Measurements from ENCODE around the gene ACYP2.
"Not testable (repeated sequence)": the region's sequence is repeated elsewhere in the genome, so short reads cannot be mapped to it uniquely, and the experiment has no call there.

ACYP2 gene

DNA sequence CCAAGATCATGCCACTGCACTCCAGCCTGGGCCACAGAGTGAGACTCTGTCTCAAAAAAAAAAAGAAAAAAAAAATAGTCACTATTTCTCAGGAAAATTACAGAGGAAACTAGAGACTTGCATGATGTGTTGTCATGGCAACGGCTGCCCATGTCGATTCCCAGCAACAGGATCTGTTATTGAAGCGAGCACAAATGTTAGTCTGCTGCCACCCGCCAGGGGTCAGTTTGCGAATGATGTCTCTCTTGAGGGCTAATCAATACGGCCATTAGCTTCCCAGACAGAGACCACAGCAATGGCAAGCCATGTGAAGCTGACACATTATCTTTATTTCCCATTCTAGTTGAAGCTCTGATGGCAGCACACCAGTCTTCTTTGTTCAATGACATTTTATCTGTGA is 32.4 kb upstream of the ACYP2 start:
- Histone ChIP-seq H3K27ac (ENCODE audit: low read depth, low read length) (no peak overlapping the region), H2AFZ (ENCODE audit: low read length, unreplicated experiment) (no peak overlapping the region)

DNA sequence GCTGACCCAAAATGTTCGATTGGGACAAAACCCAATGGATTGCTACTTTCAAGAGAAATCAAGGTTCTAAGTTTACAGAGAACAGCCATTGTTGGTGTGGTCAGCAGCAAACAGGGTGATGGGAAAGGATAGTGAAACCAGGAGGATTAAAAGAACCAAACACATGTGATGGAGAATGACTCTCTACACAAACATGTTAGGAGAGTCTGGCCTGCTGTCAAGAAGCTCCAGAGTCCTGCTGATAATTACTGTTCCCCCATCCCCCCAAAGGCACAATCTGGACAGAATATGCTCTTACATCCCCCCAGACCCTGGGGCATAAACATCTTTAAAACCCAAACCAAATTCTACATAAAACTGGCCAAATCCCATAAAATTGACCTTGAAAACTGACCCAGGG is 32.0 kb upstream of the ACYP2 start:
- Histone ChIP-seq H3K4me1 (ENCODE audit: control insufficient read depth, insufficient read depth, low read length, unreplicated experiment) (no peaks in the 10 kb centered on the region), H3K27ac (ENCODE audit: low read depth, low read length) (no peak overlapping the region), H3K4me3 (ENCODE audit: low read depth, low read length) (no peak overlapping the region), H2AFZ (ENCODE audit: low read length, unreplicated experiment) (no peak overlapping the region), H3K36me3 (ENCODE audit: insufficient read depth, low read length) (no peaks in the 10 kb centered on the region), H3K79me2 (ENCODE audit: control insufficient read depth, insufficient read depth, low read length, unreplicated experiment) (no peaks in the 10 kb centered on the region), H3K27me3 (ENCODE audit: insufficient read depth, low read length) (no peaks in the 10 kb centered on the region)

More for the DNA sequence above, 32.4 kb upstream of the ACYP2 start:
- Histone ChIP-seq H3K4me3 (ENCODE audit: low read depth, low read length) (no peak overlapping the region), H3K27me3 (ENCODE audit: insufficient read depth, low read length) (no peaks in the 10 kb centered on the region), H3K36me3 (ENCODE audit: insufficient read depth, low read length) (no peaks in the 10 kb centered on the region), H3K79me2 (ENCODE audit: control insufficient read depth, insufficient read depth, low read length, unreplicated experiment) (no peaks in the 10 kb centered on the region), H3K4me1 (ENCODE audit: control insufficient read depth, insufficient read depth, low read length, unreplicated experiment) (no peaks in the 10 kb centered on the region)

DNA sequence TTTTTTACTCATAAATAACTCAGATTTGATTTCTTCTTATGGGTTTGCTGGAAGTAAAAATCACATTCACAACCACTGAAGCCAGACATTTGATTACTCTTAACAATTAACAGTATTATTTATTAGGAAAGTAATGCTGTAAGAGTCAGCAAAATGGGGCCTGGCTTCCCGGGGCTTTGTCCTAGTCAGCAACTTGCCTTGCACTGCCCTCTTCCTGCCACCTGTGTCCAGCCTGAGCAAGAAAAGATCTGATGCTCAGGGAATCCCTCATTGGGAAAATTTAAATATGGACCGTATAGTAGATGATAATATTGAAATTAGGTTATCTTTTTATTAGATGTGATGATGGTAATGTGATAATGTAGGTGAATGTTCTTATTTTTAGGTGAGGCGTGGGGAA is 30.8 kb upstream of the ACYP2 start:
- Histone ChIP-seq H2AFZ (ENCODE audit: low read length, unreplicated experiment) (no peak overlapping the region), H3K36me3 (ENCODE audit: insufficient read depth, low read length) (no peaks in the 10 kb centered on the region), H3K4me1 (ENCODE audit: control insufficient read depth, insufficient read depth, low read length, unreplicated experiment) (no peaks in the 10 kb centered on the region), H3K79me2 (ENCODE audit: control insufficient read depth, insufficient read depth, low read length, unreplicated experiment) (no peaks in the 10 kb centered on the region), H3K27ac (ENCODE audit: low read depth, low read length) (no peak overlapping the region), H3K4me3 (ENCODE audit: low read depth, low read length) (no peak overlapping the region), H3K27me3 (ENCODE audit: insufficient read depth, low read length) (no peaks in the 10 kb centered on the region)

DNA sequence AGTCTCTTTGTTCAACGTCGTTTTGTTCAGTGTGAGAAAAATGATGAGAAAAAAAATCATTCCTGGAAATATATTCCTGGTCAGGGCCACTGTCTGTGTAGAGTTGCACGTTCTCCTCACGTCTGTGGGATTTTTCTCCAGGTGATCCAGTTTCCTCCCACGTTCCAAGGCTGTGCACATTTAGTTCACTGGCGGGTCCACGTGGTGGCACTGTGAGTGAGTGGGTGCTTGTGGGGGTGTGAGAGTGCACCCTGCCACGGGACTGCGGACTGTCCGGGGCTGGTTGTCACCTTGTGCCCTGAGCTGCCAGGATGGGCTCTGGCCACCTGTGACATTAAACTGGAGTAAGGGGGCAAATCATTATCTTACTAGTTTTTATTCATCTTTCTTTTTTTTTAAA is 30.3 kb upstream of the ACYP2 start:
- H3K27me3 ChIP-seq (ENCODE audit: insufficient read depth, low read length), result no peaks in the 10 kb centered on the region
- H3K27ac ChIP-seq (ENCODE audit: low read depth, low read length), result no peak overlapping the region
- no peaks in the 10 kb centered on the region for H3K79me2 ChIP-seq (ENCODE audit: control insufficient read depth, insufficient read depth, low read length, unreplicated experiment)
- H3K36me3 ChIP-seq (ENCODE audit: insufficient read depth, low read length), result no peaks in the 10 kb centered on the region
- no peak overlapping the region for H3K4me3 ChIP-seq (ENCODE audit: low read depth, low read length)
- H2AFZ ChIP-seq (ENCODE audit: low read length, unreplicated experiment), result no peak overlapping the region
- no peaks in the 10 kb centered on the region for H3K4me1 ChIP-seq (ENCODE audit: control insufficient read depth, insufficient read depth, low read length, unreplicated experiment)

DNA sequence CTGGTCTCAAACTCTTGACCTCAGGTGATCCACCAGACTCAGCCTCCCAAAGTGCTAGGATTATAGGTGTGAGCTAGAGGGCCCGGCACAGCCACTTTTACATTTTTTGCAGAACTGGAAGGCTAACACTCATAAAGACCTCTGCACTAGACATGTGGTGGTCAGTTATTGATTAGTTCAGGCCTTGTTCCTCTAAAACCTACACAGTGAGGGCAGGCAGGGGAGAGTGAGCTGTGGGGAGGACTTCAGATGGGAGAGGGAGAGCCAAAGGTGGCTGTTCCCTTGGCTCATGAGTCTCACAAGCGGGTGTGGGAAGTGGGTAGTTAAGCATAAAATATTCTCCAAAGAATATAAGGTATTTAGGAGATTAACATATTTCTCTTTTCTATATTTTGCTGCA is 29.3 kb upstream of the ACYP2 start:
- no peak overlapping the region for H2AFZ ChIP-seq (ENCODE audit: low read length, unreplicated experiment)

DNA sequence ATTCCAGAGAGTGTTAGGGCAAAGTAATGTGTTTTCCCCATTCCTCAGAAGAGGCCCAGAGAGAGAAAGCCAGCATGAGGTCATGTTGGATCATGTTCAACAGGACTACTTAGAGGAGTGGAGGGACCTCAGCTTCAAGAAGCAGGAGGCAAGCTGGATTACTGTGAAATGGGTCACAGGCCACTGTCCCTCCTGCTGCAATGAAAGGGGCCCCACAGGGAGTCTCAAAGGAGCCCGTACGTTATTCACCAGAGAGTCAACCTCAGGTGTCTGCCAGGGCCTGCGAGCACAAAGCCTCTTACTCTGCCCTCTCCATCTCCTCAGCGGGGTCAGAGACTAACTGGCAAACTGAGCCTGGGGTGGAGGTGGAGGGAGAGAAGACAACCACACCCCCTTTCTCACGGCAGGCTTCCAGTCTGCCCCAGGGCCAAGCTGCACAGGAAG is 27.2 kb upstream of the ACYP2 start:
- Histone ChIP-seq H3K27ac (ENCODE audit: low read depth, low read length) (no peak overlapping the region), H3K79me2 (ENCODE audit: control insufficient read depth, insufficient read depth, low read length, unreplicated experiment) (no peaks in the 10 kb centered on the region), H3K36me3 (ENCODE audit: insufficient read depth, low read length) (no peaks in the 10 kb centered on the region), H3K4me1 (ENCODE audit: control insufficient read depth, insufficient read depth, low read length, unreplicated experiment) (no peaks in the 10 kb centered on the region), H3K27me3 (ENCODE audit: insufficient read depth, low read length) (no peaks in the 10 kb centered on the region), H3K4me3 (ENCODE audit: low read depth, low read length) (no peak overlapping the region), H2AFZ (ENCODE audit: low read length, unreplicated experiment) (no peak overlapping the region)

More for the DNA sequence above, 29.3 kb upstream of the ACYP2 start:
- Histone ChIP-seq H3K27me3 (ENCODE audit: insufficient read depth, low read length) (no peaks in the 10 kb centered on the region), H3K79me2 (ENCODE audit: control insufficient read depth, insufficient read depth, low read length, unreplicated experiment) (no peaks in the 10 kb centered on the region), H3K4me1 (ENCODE audit: control insufficient read depth, insufficient read depth, low read length, unreplicated experiment) (no peaks in the 10 kb centered on the region), H3K27ac (ENCODE audit: low read depth, low read length) (no peak overlapping the region), H3K36me3 (ENCODE audit: insufficient read depth, low read length) (no peaks in the 10 kb centered on the region), H3K4me3 (ENCODE audit: low read depth, low read length) (no peak overlapping the region)

DNA sequence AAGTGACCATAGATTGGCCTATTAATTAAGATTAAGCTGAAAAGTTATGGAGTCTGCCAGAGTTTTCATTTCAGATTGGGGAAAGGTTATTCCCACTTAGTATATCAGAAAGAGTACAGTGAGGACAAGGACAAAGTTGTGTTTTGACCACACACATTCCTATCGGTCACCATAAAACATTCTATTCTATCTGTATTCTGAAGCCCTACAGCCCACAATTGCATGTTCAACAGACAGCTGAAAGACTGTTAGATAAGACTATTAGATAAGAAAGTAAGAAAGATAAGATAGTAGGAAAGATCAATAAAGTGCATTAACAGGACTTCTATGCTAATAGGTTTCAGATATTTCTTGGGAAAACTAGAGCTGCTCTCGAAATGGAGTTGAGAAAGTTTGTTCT is 26.7 kb upstream of the ACYP2 start:
- H3K27ac ChIP-seq (ENCODE audit: low read depth, low read length), result no peak overlapping the region
- H2AFZ ChIP-seq (ENCODE audit: low read length, unreplicated experiment), result no peak overlapping the region
- no peaks in the 10 kb centered on the region for H3K27me3 ChIP-seq (ENCODE audit: insufficient read depth, low read length)
- no peaks in the 10 kb centered on the region for H3K4me1 ChIP-seq (ENCODE audit: control insufficient read depth, insufficient read depth, low read length, unreplicated experiment)
- no peaks in the 10 kb centered on the region for H3K36me3 ChIP-seq (ENCODE audit: insufficient read depth, low read length)
- no peaks in the 10 kb centered on the region for H3K79me2 ChIP-seq (ENCODE audit: control insufficient read depth, insufficient read depth, low read length, unreplicated experiment)
- no peak overlapping the region for H3K4me3 ChIP-seq (ENCODE audit: low read depth, low read length)

DNA sequence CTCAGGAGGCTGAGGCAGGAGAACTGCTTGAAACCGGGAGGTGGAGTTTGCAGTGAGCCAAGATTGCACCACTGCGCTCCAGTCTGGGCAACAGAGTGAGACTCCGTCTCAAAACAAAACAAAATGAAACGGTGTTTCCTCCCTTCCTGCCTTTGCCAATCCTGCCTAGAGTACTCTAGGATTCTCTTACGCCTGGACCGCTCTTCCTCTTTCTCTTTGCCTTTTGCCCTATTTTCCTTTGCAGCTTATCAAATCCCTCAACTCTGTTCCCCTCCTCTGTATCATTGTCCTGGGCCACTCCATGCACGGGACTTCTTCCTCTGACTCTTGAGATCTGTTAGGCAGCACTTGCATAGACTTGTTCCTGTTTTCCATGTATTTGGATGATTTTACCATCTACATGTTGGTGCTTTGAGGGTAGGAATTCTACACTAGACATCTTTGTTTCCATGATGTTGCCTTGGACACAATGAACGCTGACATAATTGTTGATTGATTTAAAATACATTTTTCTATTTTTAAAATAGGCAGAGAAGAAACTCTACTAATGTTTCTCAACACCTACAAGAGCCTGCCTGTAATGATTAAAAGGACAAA is 24.8 kb upstream of the ACYP2 start:
- H3K27me3 ChIP-seq (ENCODE audit: insufficient read depth, low read length), result no peaks in the 10 kb centered on the region
- no peak overlapping the region for H3K27ac ChIP-seq (ENCODE audit: low read depth, low read length)
- H3K36me3 ChIP-seq (ENCODE audit: insufficient read depth, low read length), result no peaks in the 10 kb centered on the region
- H3K4me1 ChIP-seq (ENCODE audit: control insufficient read depth, insufficient read depth, low read length, unreplicated experiment), result no peaks in the 10 kb centered on the region
- no peak overlapping the region for H2AFZ ChIP-seq (ENCODE audit: low read length, unreplicated experiment)
- no peaks in the 10 kb centered on the region for H3K79me2 ChIP-seq (ENCODE audit: control insufficient read depth, insufficient read depth, low read length, unreplicated experiment)
- no peak overlapping the region for H3K4me3 ChIP-seq (ENCODE audit: low read depth, low read length)

DNA sequence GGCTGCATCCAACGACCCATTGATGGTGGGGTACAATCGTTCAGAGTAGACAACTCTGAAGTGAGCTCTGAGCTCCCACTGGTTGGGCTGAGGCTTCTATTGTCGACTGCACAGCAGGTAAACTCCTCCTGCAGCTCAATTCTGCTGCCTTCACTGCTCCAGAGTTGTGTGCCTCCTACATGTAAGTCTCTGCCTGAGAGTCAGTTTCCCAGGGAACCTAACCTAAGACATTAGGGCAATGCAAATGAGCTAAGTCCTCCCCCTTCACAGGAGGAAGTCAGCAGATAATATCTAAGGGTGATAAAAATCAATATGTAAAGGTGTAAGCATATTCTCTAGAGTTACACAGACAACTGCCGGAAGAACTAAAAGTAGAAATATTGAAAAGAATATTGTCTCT is 22.5 kb upstream of the ACYP2 start:
- no peak overlapping the region for H3K27ac ChIP-seq (ENCODE audit: low read depth, low read length)
- no peaks in the 10 kb centered on the region for H3K4me1 ChIP-seq (ENCODE audit: control insufficient read depth, insufficient read depth, low read length, unreplicated experiment)
- no peaks in the 10 kb centered on the region for H3K27me3 ChIP-seq (ENCODE audit: insufficient read depth, low read length)
- no peaks in the 10 kb centered on the region for H3K79me2 ChIP-seq (ENCODE audit: control insufficient read depth, insufficient read depth, low read length, unreplicated experiment)
- H3K36me3 ChIP-seq (ENCODE audit: insufficient read depth, low read length), result no peaks in the 10 kb centered on the region
- H3K4me3 ChIP-seq (ENCODE audit: low read depth, low read length), result no peak overlapping the region
- H2AFZ ChIP-seq (ENCODE audit: low read length, unreplicated experiment), result no peak overlapping the region

DNA sequence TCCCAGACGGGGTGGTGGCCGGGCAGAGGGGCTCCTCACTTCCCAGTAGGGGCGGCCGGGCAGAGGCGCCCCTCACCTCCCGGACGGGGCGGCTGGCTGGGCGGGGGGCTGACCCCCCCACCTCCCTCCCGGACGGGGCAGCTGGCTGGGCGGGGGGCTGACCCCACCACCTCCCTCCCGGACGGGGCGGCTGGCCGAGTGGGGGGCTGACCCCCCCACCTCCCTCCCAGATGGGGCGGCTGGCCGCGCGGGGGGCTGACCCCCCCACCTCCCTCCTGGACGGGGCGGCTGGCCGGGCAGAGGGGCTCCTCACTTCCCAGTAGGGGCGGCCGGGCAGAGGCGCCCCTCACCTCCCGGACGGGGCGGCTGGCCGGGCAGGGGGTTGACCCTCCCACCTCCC is 20.0 kb upstream of the ACYP2 start:
- not testable (repeated sequence) for H3K4me1 ChIP-seq (ENCODE audit: control insufficient read depth, insufficient read depth, low read length, unreplicated experiment); H3K79me2 ChIP-seq (ENCODE audit: control insufficient read depth, insufficient read depth, low read length, unreplicated experiment); H3K36me3 ChIP-seq (ENCODE audit: insufficient read depth, low read length); H3K27me3 ChIP-seq (ENCODE audit: insufficient read depth, low read length); H2AFZ ChIP-seq (ENCODE audit: low read length, unreplicated experiment); H3K27ac ChIP-seq (ENCODE audit: low read depth, low read length); H3K4me3 ChIP-seq (ENCODE audit: low read depth, low read length)

DNA sequence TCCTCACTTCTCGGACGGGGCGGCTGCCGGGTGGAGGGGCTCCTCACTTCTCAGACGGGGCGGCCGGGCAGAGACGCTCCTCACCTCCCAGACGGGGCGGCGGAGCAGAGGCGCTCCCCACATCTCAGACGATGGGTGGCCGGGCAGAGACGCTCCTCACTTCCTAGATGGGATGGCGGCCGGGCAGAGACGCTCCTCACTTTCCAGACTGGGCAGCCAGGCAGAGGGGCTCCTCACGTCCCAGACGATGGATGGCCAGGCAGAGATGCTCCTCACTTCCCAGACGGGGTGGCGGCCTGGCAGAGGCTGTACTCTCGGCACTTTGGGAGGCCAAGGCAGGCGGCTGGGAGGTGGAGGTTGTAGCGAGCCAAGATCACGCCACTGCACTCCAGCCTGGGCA is 19.3 kb upstream of the ACYP2 start:
- H3K4me3 ChIP-seq (ENCODE audit: low read depth, low read length); H3K4me1 ChIP-seq (ENCODE audit: control insufficient read depth, insufficient read depth, low read length, unreplicated experiment); H3K36me3 ChIP-seq (ENCODE audit: insufficient read depth, low read length); H3K79me2 ChIP-seq (ENCODE audit: control insufficient read depth, insufficient read depth, low read length, unreplicated experiment); H3K27me3 ChIP-seq (ENCODE audit: insufficient read depth, low read length); H3K27ac ChIP-seq (ENCODE audit: low read depth, low read length); H2AFZ ChIP-seq (ENCODE audit: low read length, unreplicated experiment): not testable (repeated sequence)
